GM03348 (cell line): Measurements from ENCODE around the gene SYNRG.

Source experiments
- DNase-seq: peaks from one replicate; pipeline ENCODE4 v3.0.0; 2012; ENCODE audit warnings: low spot score

Gene SYNRG

GRCh38 chr17:37494971-37495370, 114.2 kb downstream of the SYNRG start:
- DNase-seq, result no peak

GRCh38 chr17:37494401-37494831, 114.8 kb downstream of the SYNRG start:
- no peak for DNase-seq

- DNase-seq, result peak; percentile 86
Measured at GRCh38 chr17:37493249-37494027, 115.8 kb downstream of the SYNRG start.

GRCh38 chr17:37492167-37492566, 117.1 kb downstream of the SYNRG start:
- no peak for DNase-seq

- DNase-seq, result peak; percentile 82
Measured at GRCh38 chr17:37490638-37491614, 118.3 kb downstream of the SYNRG start.

- DNase-seq, result peak; percentile 70
Measured at GRCh38 chr17:37490022-37490587, 119.1 kb downstream of the SYNRG start.

GRCh38 chr17:37489197-37490001, 119.8 kb downstream of the SYNRG start, which contains the start of gene DUSP14:
TSS of gene DUSP14 (plus strand) at chr17:37489891. CDS start at chr17:37512273, 22,382 bp downstream.
- peak; percentile 98 for DNase-seq

GRCh38 chr17:37488607-37489196, 120.5 kb downstream of the SYNRG start:
- DNase-seq, result peak; percentile 83

GRCh38 chr17:37488009-37488604, 121.1 kb downstream of the SYNRG start:
- peak; percentile 79 for DNase-seq

GRCh38 chr17:37485938-37486570, 123.2 kb downstream of the SYNRG start:
- DNase-seq, result no peak

- peak; percentile 62 for DNase-seq
Measured at GRCh38 chr17:37483311-37484039, 125.7 kb downstream of the SYNRG start.

GRCh38 chr17:37481001-37481665, 128.1 kb downstream of the SYNRG start:
- DNase-seq, result no peak

- no peak for DNase-seq
Measured at GRCh38 chr17:37480427-37480826, 128.8 kb downstream of the SYNRG start.

- no peak for DNase-seq
Measured at GRCh38 chr17:37479025-37479424, 130.2 kb downstream of the SYNRG start.

GRCh38 chr17:37478187-37478586, 131.0 kb downstream of the SYNRG start:
- peak; percentile 77 for DNase-seq

- DNase-seq, result peak; percentile 81
Measured at GRCh38 chr17:37476431-37477120, 132.6 kb downstream of the SYNRG start.

- DNase-seq, result no peak
Measured at GRCh38 chr17:37475731-37476420, 133.3 kb downstream of the SYNRG start.

GRCh38 chr17:37470181-37470580, 139.0 kb downstream of the SYNRG start:
- no peak for DNase-seq
